Thymus (tissue), 11 donors: ENCODE results near the gene PARP1. TPM values are rescaled to one million over a fixed set of nuclear protein-coding genes. Genes with fewer than 3 reads are reported as not detected.

Experiments used
- DNase-seq, 9 donors: peaks; one replicate each; pipeline ENCODE4 v3.0.0-alpha.2; 2013; ENCODE audit warnings: low spot score in 9 of 9, low read depth in 6 of 9, missing footprints in 1 of 9
- H3K27ac ChIP-seq, 2 donors: one replicate each; pipeline ENCODE4 v1.5.1; 2013; ENCODE audit warnings: control low read depth in 1 of 2, low read depth in 1 of 2, low read length in 1 of 2, mild to moderate bottlenecking in 1 of 2, moderate library complexity in 1 of 2
- H3K27me3 ChIP-seq, 2 donors: one replicate each; pipeline ENCODE4 v1.5.1; 2013; ENCODE audit warnings: low read length in 1 of 2; ENCODE audit not compliant: control insufficient read depth in 2 of 2, insufficient read depth in 1 of 2
- H3K36me3 ChIP-seq, 2 donors: one replicate each; pipeline ENCODE4 v1.5.1; 2013; ENCODE audit warnings: low read length in 1 of 2, mild to moderate bottlenecking in 1 of 2, moderate library complexity in 1 of 2; ENCODE audit not compliant: control insufficient read depth in 2 of 2, insufficient read depth in 2 of 2
- H3K4me1 ChIP-seq, 2 donors: one replicate each; pipeline ENCODE4 v1.5.1; 2013; ENCODE audit warnings: low read length in 2 of 2; ENCODE audit not compliant: control insufficient read depth in 2 of 2, insufficient read depth in 2 of 2
- H3K4me3 ChIP-seq, 2 donors: one replicate each; pipeline ENCODE4 v1.5.1; 2013; ENCODE audit warnings: low read length in 2 of 2, control low read depth in 1 of 2, mild to moderate bottlenecking in 1 of 2
- H3K9me3 ChIP-seq, 2 donors: one replicate each; pipeline ENCODE4 v1.5.1; 2013; ENCODE audit warnings: low read length in 1 of 2, mild to moderate bottlenecking in 1 of 2; ENCODE audit not compliant: control insufficient read depth in 2 of 2, insufficient read depth in 1 of 2
- WGBS: extraction: QIAGEN DNeasy Blood & Tissue Kit; methylation state at CpG from one replicate; pipeline ENCODE4 v1.1.7; 2013; 5-methylcytosine and 5-hydroxymethylcytosine counted together
- polyA plus RNA-seq: library from polyadenylated mRNA; stranded (reverse); fragments of 200-250 nt; gene quantifications from one replicate; pipeline ENCODE4 v1.2.3, GENCODE V29; 2013
- total RNA-seq: library from RNA; stranded (reverse); fragments of 120-200 nt; gene quantifications from one replicate; pipeline ENCODE4 v1.2.4, GENCODE V29; 2013
- donor health status: healthy.

Gene PARP1
- total and polyA plus RNA-seq, 2 donors = 36.7 to 73.9 TPM

- no peak for DNase-seq
- Histone ChIP-seq H3K4me1 (no peaks in the 10 kb centered on the region), H3K27ac (no peak overlapping the region), H3K27me3 (no peaks in the 10 kb centered on the region), H3K9me3 (no peaks in the 10 kb centered on the region), H3K4me3 (no peak overlapping the region), H3K36me3 (peaks cover 76 to 92% of the 10 kb centered on the region in 2 donors)
- WGBS = 85% methylated on average over 6 of the region's 6 CpGs
These were observed 38.8 kb downstream of the PARP1 start for GRCh38 chr1:226369110-226369509.

- Histone ChIP-seq H3K9me3 (no peaks in the 10 kb centered on the region), H3K27me3 (no peaks in the 10 kb centered on the region), H3K4me1 (no peaks in the 10 kb centered on the region), H3K27ac (no peak overlapping the region), H3K4me3 (no peak overlapping the region), H3K36me3 (peaks cover 81 to 92% of the 10 kb centered on the region in 2 donors)
- 98% methylated on average over 2 of the region's 2 CpGs for WGBS
- no peak for DNase-seq
These were observed 41.6 kb downstream of the PARP1 start for GRCh38 chr1:226366290-226366689.

GRCh38 chr1:226365831-226366231 is 42.1 kb downstream of the PARP1 start:
- no peaks in the 10 kb centered on the region for H3K27me3 ChIP-seq
- no peaks in the 10 kb centered on the region for H3K4me1 ChIP-seq
- no peak overlapping the region for H3K4me3 ChIP-seq
- DNase-seq = no peak
- no peak overlapping the region for H3K27ac ChIP-seq
- no peaks in the 10 kb centered on the region for H3K9me3 ChIP-seq
- WGBS = 96% methylated on average over 5 of the region's 5 CpGs
- H3K36me3 ChIP-seq = peaks cover 84 to 90% of the 10 kb centered on the region in 2 donors

GRCh38 chr1:226364901-226365565 is 42.9 kb downstream of the PARP1 start:
- H3K27me3 ChIP-seq = no peaks in the 10 kb centered on the region
- H3K4me3 ChIP-seq = no peak overlapping the region
- no peak overlapping the region for H3K27ac ChIP-seq
- no peaks in the 10 kb centered on the region for H3K9me3 ChIP-seq
- H3K36me3 ChIP-seq = peaks cover 81 to 89% of the 10 kb centered on the region in 2 donors
- WGBS = 95% methylated on average over 15 of the region's 15 CpGs
- H3K4me1 ChIP-seq = no peaks in the 10 kb centered on the region
- DNase-seq = no peak

- H3K36me3 ChIP-seq = peaks cover 80 to 89% of the 10 kb centered on the region in 2 donors
- no peaks in the 10 kb centered on the region for H3K27me3 ChIP-seq
- H3K4me1 ChIP-seq = no peaks in the 10 kb centered on the region
- no peak overlapping the region for H3K27ac ChIP-seq
- no peak for DNase-seq
- no peak overlapping the region for H3K4me3 ChIP-seq
- WGBS = 94% methylated on average over 7 of the region's 7 CpGs
- no peaks in the 10 kb centered on the region for H3K9me3 ChIP-seq
These were observed 43.4 kb downstream of the PARP1 start for GRCh38 chr1:226364514-226364899.

GRCh38 chr1:226363801-226364513 is 43.9 kb downstream of the PARP1 start:
- no peak for DNase-seq
- H3K4me1 ChIP-seq = no peaks in the 10 kb centered on the region
- no peak overlapping the region for H3K27ac ChIP-seq
- no peak overlapping the region for H3K4me3 ChIP-seq
- no peaks in the 10 kb centered on the region for H3K27me3 ChIP-seq
- H3K36me3 ChIP-seq = peaks cover 80 to 91% of the 10 kb centered on the region in 2 donors
- no peaks in the 10 kb centered on the region for H3K9me3 ChIP-seq
- WGBS = 93% methylated on average over 9 of the region's 9 CpGs

- WGBS = 93% methylated on average over 9 of the region's 9 CpGs
- Histone ChIP-seq H3K36me3 (peaks cover 80 to 89% of the 10 kb centered on the region in 2 donors), H3K4me3 (no peak overlapping the region)
These were observed 44.9 kb downstream of the PARP1 start for GRCh38 chr1:226362891-226363447.

GRCh38 chr1:226362361-226362760 is 45.5 kb downstream of the PARP1 start:
- Histone ChIP-seq H3K36me3 (peaks cover 80 to 84% of the 10 kb centered on the region in 2 donors), H3K27ac (no peak overlapping the region), H3K4me1 (no peaks in the 10 kb centered on the region), H3K27me3 (no peaks in the 10 kb centered on the region), H3K9me3 (no peaks in the 10 kb centered on the region), H3K4me3 (no peak overlapping the region)
- DNase-seq = no peak
- WGBS = 89% methylated on average over 6 of the region's 6 CpGs

More at GRCh38 chr1:226362891-226363447, 44.9 kb downstream of the PARP1 start:
- no peak for DNase-seq
- no peak overlapping the region for H3K27ac ChIP-seq
- H3K27me3 ChIP-seq = no peaks in the 10 kb centered on the region
- no peaks in the 10 kb centered on the region for H3K4me1 ChIP-seq
- H3K9me3 ChIP-seq = no peaks in the 10 kb centered on the region

- no peaks in the 10 kb centered on the region for H3K9me3 ChIP-seq
- WGBS = 97% methylated on average over 8 of the region's 8 CpGs
- DNase-seq = no peak
- H3K4me1 ChIP-seq = no peaks in the 10 kb centered on the region
- no peaks in the 10 kb centered on the region for H3K27me3 ChIP-seq
- H3K27ac ChIP-seq = no peak overlapping the region
- H3K36me3 ChIP-seq = peaks cover 68 to 71% of the 10 kb centered on the region in 2 donors
- H3K4me3 ChIP-seq = no peak overlapping the region
These were observed 47.7 kb downstream of the PARP1 start for GRCh38 chr1:226360106-226360746.
